T-cell (primary cell): ENCODE results near the gene AIFM1. TPM values are rescaled to one million over a fixed set of nuclear protein-coding genes. Genes with fewer than 3 reads are reported as not detected.

Source experiments
- ATAC-seq, 4 experiments: fragments of 200-7000 bp in 3 of 4; fragments of 150-1000 bp in 1 of 4; cut with Tn5 transposase; replicated peaks in 1 of 4; 1 replicate in 3 of 4; 2 replicates in 1 of 4; pipeline ENCODE4 v1.10.0; 2021; ENCODE audit warnings: moderate library complexity in 3 of 4, mild to moderate bottlenecking in 2 of 4, moderate number of reproducible peaks in 1 of 4
- CTCF ChIA-PET, 2 donors: fragments of 300-600 bp; sonication (Branson Sonifier 250); formaldehyde crosslinking; loops; one replicate each; lab custom pipeline; 2022; ENCODE audit warnings: antibody characterized with exemption in 2 of 2; lab: Charles Lee
- POLR2A ChIA-PET, 2 donors: fragments of 300-600 bp; sonication (Branson Sonifier 250); formaldehyde crosslinking; loops; one replicate each; lab custom pipeline; 2022; ENCODE audit warnings: antibody characterized with exemption in 2 of 2; lab: Charles Lee
- DNase-seq, 35 experiments: peaks; one replicate each; pipeline versions ENCODE4 v3.0.0 to v3.0.0-alpha.2; 2013 to 2023
- H3K27ac ChIP-seq: one replicate; pipeline ENCODE4 v1.5.1; 2013; ENCODE audit warnings: low read length
- H3K27me3 ChIP-seq, 2 experiments: replicated peaks in 1 of 2; 1 replicate in 1 of 2; 2 replicates in 1 of 2; pipeline versions ENCODE4 v1.6.1 to v1.7.0; 2013; ENCODE audit warnings: low read length in 1 of 2, mixed read lengths in 1 of 2; ENCODE audit not compliant: control insufficient read depth in 2 of 2, insufficient read depth in 2 of 2; ENCODE audit errors: extremely low read depth in 1 of 2
- H3K36me3 ChIP-seq, 2 donors: 1 replicate in 1 of 2; 2 replicates in 1 of 2; pipeline versions ENCODE4 v1.6.1 to v1.7.0; 2013; ENCODE audit warnings: low read length in 1 of 2; ENCODE audit not compliant: control insufficient read depth in 2 of 2, insufficient read depth in 1 of 2; ENCODE audit errors: extremely low read depth in 1 of 2
- H3K4me1 ChIP-seq, 2 experiments: 1 replicate in 1 of 2; 2 replicates in 1 of 2; pipeline versions ENCODE4 v1.6.1 to v1.7.0; 2013; ENCODE audit warnings: low read length in 2 of 2, mixed read lengths in 1 of 2; ENCODE audit not compliant: insufficient read depth in 2 of 2, control insufficient read depth in 1 of 2; ENCODE audit errors: extremely low read depth in 1 of 2
- H3K4me3 ChIP-seq, 2 donors: 1 replicate in 1 of 2; 2 replicates in 1 of 2; pipeline versions ENCODE4 v1.5.1 to v1.7.0; 2013; ENCODE audit warnings: mild to moderate bottlenecking in 2 of 2, low read length in 1 of 2, moderate library complexity in 1 of 2; ENCODE audit not compliant: control insufficient read depth in 1 of 2; ENCODE audit errors: extremely low read depth in 1 of 2
- H3K9me3 ChIP-seq: 2 replicates; pipeline ENCODE4 v1.7.0; 2013
- H3K27ac Mint-ChIP-seq, 2 donors: one replicate each; pipeline ENCODE4 v1.8.0; 2020 to 2021; ENCODE audit warnings: mild to moderate bottlenecking in 2 of 2, mixed read lengths in 2 of 2
- H3K27me3 Mint-ChIP-seq, 2 donors: one replicate each; pipeline ENCODE4 v1.8.0; 2021 to 2022; ENCODE audit warnings: mixed read lengths in 2 of 2
- H3K36me3 Mint-ChIP-seq: one replicate; pipeline ENCODE4 v1.8.0; 2021; ENCODE audit warnings: mixed read lengths
- H3K4me1 Mint-ChIP-seq, 3 donors: one replicate each; pipeline ENCODE4 v1.8.0; 2020 to 2022; ENCODE audit warnings: mixed read lengths in 3 of 3, mild to moderate bottlenecking in 1 of 3
- H3K4me3 Mint-ChIP-seq, 3 donors: one replicate each; pipeline ENCODE4 v1.8.0; 2020 to 2022; ENCODE audit warnings: mild to moderate bottlenecking in 3 of 3, mixed read lengths in 3 of 3, moderate library complexity in 3 of 3
- H3K9me3 Mint-ChIP-seq, 3 donors: one replicate each; pipeline ENCODE4 v1.8.0; 2020 to 2022; ENCODE audit warnings: mixed read lengths in 3 of 3
- WGBS: methylation state at CpG from one replicate; pipeline ENCODE4 v1.1.5; 2013; ENCODE audit warnings: missing lambda C conversion rate; ENCODE audit not compliant: insufficient coverage; 5-methylcytosine and 5-hydroxymethylcytosine counted together
- total RNA-seq, 35 experiments: library from RNA in 6 of 35; stranded (reverse) in 6 of 35; fragments of 120-200 nt in 1 of 35; gene quantifications; one replicate each; pipeline versions ENCODE4 v1.2.1 to v1.2.4 and lab custom pipeline; 2013 to 2026

The AIFM1 gene
- total RNA-seq, 5 donors from 2014 or later (not counting 1 experiment from before 2014, with no cell fraction given): 11.2 to 25.0 (median 23.6) TPM

GRCh38 chrX:130155564-130155963, 10.1 kb downstream of the AIFM1 start:
- H3K9me3 Mint-ChIP-seq: no peaks in the 10 kb centered on the region
- H3K4me1 ChIP-seq: no peaks in the 10 kb centered on the region
- H3K4me1 Mint-ChIP-seq: peaks cover 6 to 7% (median 6%) of the 10 kb centered on the region in 3 donors
- H3K9me3 ChIP-seq: no peaks in the 10 kb centered on the region
- H3K27ac ChIP-seq: no peak overlapping the region
- peaks cover 0 to 3% of the 10 kb centered on the region in 2 donors for H3K27me3 Mint-ChIP-seq
- H3K4me3 Mint-ChIP-seq: no peak overlapping the region
- no peaks in the 10 kb centered on the region for H3K27me3 ChIP-seq
- CTCF ChIA-PET: interaction anchor here in 1 of 2 donors (0.6 kb wide), 1 partner anchor 31 kb away, joined by 3 read pairs; no protein-coding TSS in a partner anchor
- no peak for DNase-seq
- H3K4me3 ChIP-seq: no peak overlapping the region
- ATAC-seq: no peak
- no CpG with 5 or more reads among the region's 2 CpGs for WGBS
- POLR2A ChIA-PET: no interaction called here
- H3K36me3 Mint-ChIP-seq: no peaks in the 10 kb centered on the region
- no peaks in the 10 kb centered on the region for H3K36me3 ChIP-seq
- H3K27ac Mint-ChIP-seq: no peak overlapping the region

- H3K27me3 Mint-ChIP-seq: peaks cover 0 to 5% of the 10 kb centered on the region in 2 donors
- no peak overlapping the region for H3K4me3 ChIP-seq
- ATAC-seq (no peak), DNase-seq (no peak)
- H3K4me1 Mint-ChIP-seq: no peaks in the 10 kb centered on the region
- H3K4me1 ChIP-seq: no peaks in the 10 kb centered on the region
- peaks cover 34% of the 10 kb centered on the region for H3K36me3 Mint-ChIP-seq
- no peak overlapping the region for H3K27ac Mint-ChIP-seq
- no CpG with 5 or more reads among the region's 5 CpGs for WGBS
- no peaks in the 10 kb centered on the region for H3K9me3 Mint-ChIP-seq
- H3K27ac ChIP-seq: no peak overlapping the region
- peaks cover 4 to 33% of the 10 kb centered on the region in 2 donors for H3K36me3 ChIP-seq
- no peak overlapping the region for H3K4me3 Mint-ChIP-seq
- POLR2A ChIA-PET: no interaction called here
- CTCF ChIA-PET: interaction anchor here in 1 of 2 donors (1.5 kb wide), 1 partner anchor 45 kb away, joined by 6 read pairs; no protein-coding TSS in a partner anchor
- no peaks in the 10 kb centered on the region for H3K9me3 ChIP-seq
- no peaks in the 10 kb centered on the region for H3K27me3 ChIP-seq
These were observed 18.0 kb downstream of the AIFM1 start for GRCh38 chrX:130147631-130148030.

- CTCF ChIA-PET: no interaction called here
- POLR2A ChIA-PET: no interaction called here
These were observed 20.5 kb downstream of the AIFM1 start for GRCh38 chrX:130145123-130145522.

GRCh38 chrX:130144509-130144908, 21.1 kb downstream of the AIFM1 start:
- Mint-ChIP-seq H3K4me1 (no peaks in the 10 kb centered on the region), H3K4me3 (no peak overlapping the region), H3K9me3 (no peaks in the 10 kb centered on the region), H3K36me3 (peaks cover 39% of the 10 kb centered on the region), H3K27ac (no peak overlapping the region), H3K27me3 (peaks cover 0 to 8% of the 10 kb centered on the region in 2 donors)
- DNase-seq: peak in 1 of 35 experiments; percentile 10
- Histone ChIP-seq H3K27ac (no peak overlapping the region), H3K27me3 (no peaks in the 10 kb centered on the region), H3K4me1 (no peaks in the 10 kb centered on the region), H3K4me3 (no peak overlapping the region), H3K36me3 (peaks cover 4 to 44% of the 10 kb centered on the region in 2 donors), H3K9me3 (no peaks in the 10 kb centered on the region)
- ChIA-PET CTCF (no interaction called here), POLR2A (interaction anchor here in 1 of 2 donors (0.6 kb wide), 1 partner anchor 117 kb away, joined by 4 read pairs; no protein-coding TSS in a partner anchor)
- 86% methylated on average over 1 of the region's 3 CpGs for WGBS
- no peak for ATAC-seq

More at GRCh38 chrX:130145123-130145522, 20.5 kb downstream of the AIFM1 start:
- H3K4me3 ChIP-seq: no peak overlapping the region
- Mint-ChIP-seq H3K4me1 (no peaks in the 10 kb centered on the region), H3K27me3 (peaks cover 0 to 8% of the 10 kb centered on the region in 2 donors), H3K9me3 (no peaks in the 10 kb centered on the region), H3K36me3 (peaks cover 37% of the 10 kb centered on the region), H3K27ac (no peak overlapping the region), H3K4me3 (no peak overlapping the region)
- peaks cover 4 to 38% of the 10 kb centered on the region in 2 donors for H3K36me3 ChIP-seq
- WGBS: no CpG with 5 or more reads among the region's 4 CpGs
- H3K27ac ChIP-seq: no peak overlapping the region
- H3K9me3 ChIP-seq: no peaks in the 10 kb centered on the region
- H3K4me1 ChIP-seq: no peaks in the 10 kb centered on the region
- ATAC-seq (no peak), DNase-seq (no peak)
- no peaks in the 10 kb centered on the region for H3K27me3 ChIP-seq

- WGBS: no CpG with 5 or more reads among the region's 3 CpGs
- CTCF ChIA-PET: interaction anchor here in 1 of 2 donors (0.5 to 0.6 kb wide), 2 partner anchors 29 to 111 kb away, joined by 3 read pairs; no protein-coding TSS in a partner anchor
- Mint-ChIP-seq H3K9me3 (no peaks in the 10 kb centered on the region), H3K4me1 (no peaks in the 10 kb centered on the region), H3K4me3 (no peak overlapping the region), H3K36me3 (peaks cover 37% of the 10 kb centered on the region), H3K27me3 (peaks cover 0 to 12% of the 10 kb centered on the region in 2 donors), H3K27ac (no peak overlapping the region)
- no peaks in the 10 kb centered on the region for H3K9me3 ChIP-seq
- no peaks in the 10 kb centered on the region for H3K4me1 ChIP-seq
- H3K27ac ChIP-seq: no peak overlapping the region
- H3K4me3 ChIP-seq: no peak overlapping the region
- DNase-seq: no peak
- peaks cover 4 to 45% of the 10 kb centered on the region in 2 donors for H3K36me3 ChIP-seq
- POLR2A ChIA-PET: no interaction called here
- no peak for ATAC-seq
- H3K27me3 ChIP-seq: no peaks in the 10 kb centered on the region
These were observed 26.0 kb downstream of the AIFM1 start for GRCh38 chrX:130139474-130140201.

GRCh38 chrX:130136961-130137360, 28.7 kb downstream of the AIFM1 start:
- Histone ChIP-seq H3K9me3 (no peaks in the 10 kb centered on the region), H3K27ac (no peak overlapping the region), H3K4me1 (no peaks in the 10 kb centered on the region), H3K27me3 (no peaks in the 10 kb centered on the region), H3K36me3 (peaks cover 0 to 51% of the 10 kb centered on the region in 2 donors), H3K4me3 (no peak overlapping the region)
- DNase-seq (no peak), ATAC-seq (no peak)
- peaks cover 24% of the 10 kb centered on the region for H3K36me3 Mint-ChIP-seq
- ChIA-PET POLR2A (no interaction called here), CTCF (no interaction called here)
- peaks cover 0 to 7% of the 10 kb centered on the region in 2 donors for H3K27me3 Mint-ChIP-seq
- no peak overlapping the region for H3K27ac Mint-ChIP-seq
- no peaks in the 10 kb centered on the region for H3K9me3 Mint-ChIP-seq
- WGBS: 100% methylated on average over 1 of the region's 8 CpGs
- H3K4me1 Mint-ChIP-seq: no peaks in the 10 kb centered on the region
- no peak overlapping the region for H3K4me3 Mint-ChIP-seq
